NCI-H524 (cell line): ENCODE measurements around the gene EHBP1.

Experiments used
- DNase-seq, 2 experiments: peaks; one replicate each; lab custom pipeline; 2025; lab: John Stamatoyannopoulos, UW

The EHBP1 gene

GRCh38 chr2:62705007-62705829, at the start of gene EHBP1:
Gene EHBP1 (plus strand): TSS chr2:62705713. CDS start chr2:62707192, 1,479 bp downstream.
- peak; percentile 98 to 99 for DNase-seq

DNA sequence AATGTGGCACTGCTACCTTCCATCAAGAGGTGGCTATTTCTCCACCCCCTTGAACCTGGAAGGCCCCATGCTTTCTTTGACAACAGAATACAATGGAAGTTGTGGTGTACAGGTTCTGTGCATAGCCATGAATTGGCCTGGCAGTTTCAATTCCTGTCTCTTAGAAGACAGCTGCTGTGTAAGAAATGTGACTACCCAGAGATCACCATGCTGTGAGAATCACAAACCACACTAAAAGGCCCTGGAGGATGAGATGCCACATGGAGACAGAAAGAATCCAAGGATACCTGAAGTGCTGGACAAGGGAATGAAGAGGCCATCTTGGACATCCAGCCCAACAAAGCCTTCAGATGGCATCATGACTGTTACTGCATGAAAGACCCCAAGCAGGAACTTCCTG, 47.7 kb upstream of the EHBP1 start:
- DNase-seq: no peak

GRCh38 chr2:62658891-62659290, 46.6 kb upstream of the EHBP1 start:
- no peak for DNase-seq

DNA sequence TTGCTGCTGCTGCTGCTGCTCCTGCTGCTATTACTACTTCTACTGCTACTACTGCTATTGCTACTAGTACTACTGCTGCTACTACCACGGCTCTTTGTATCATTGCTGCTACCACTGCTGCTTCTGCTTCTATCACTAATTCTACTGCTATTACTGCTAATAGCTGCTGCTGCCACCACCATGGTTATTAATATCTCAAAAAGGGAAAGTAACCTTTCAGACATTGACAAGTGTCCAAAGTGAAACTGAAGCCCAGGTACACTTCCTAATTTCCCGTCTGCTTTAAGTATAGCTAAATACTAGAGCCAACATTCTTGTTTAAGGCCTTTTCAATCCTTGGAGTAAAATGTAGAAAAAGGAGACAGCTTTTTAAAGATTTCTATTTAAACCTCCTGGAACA, 45.4 kb upstream of the EHBP1 start:
- DNase-seq: no peak

- DNase-seq: no peak
Observed at GRCh38 chr2:62660582-62661262, 44.8 kb upstream of the EHBP1 start.

- no peak for DNase-seq
Observed at GRCh38 chr2:62661263-62661635, 44.3 kb upstream of the EHBP1 start.

- no peak for DNase-seq
Observed at GRCh38 chr2:62662131-62662530, 43.4 kb upstream of the EHBP1 start.

- peak in 1 of 2 experiments; percentile 32 for DNase-seq
Observed at GRCh38 chr2:62662554-62662953, 43.0 kb upstream of the EHBP1 start.

GRCh38 chr2:62663411-62663810, 42.1 kb upstream of the EHBP1 start:
- no peak for DNase-seq

- DNase-seq: no peak
Observed at GRCh38 chr2:62663920-62664795, 41.4 kb upstream of the EHBP1 start.

- DNase-seq: no peak
Observed at GRCh38 chr2:62665446-62665845, 40.1 kb upstream of the EHBP1 start.

- no peak for DNase-seq
Observed at GRCh38 chr2:62669180-62669579, 36.3 kb upstream of the EHBP1 start.

- DNase-seq: no peak
Observed at GRCh38 chr2:62672601-62673000, 32.9 kb upstream of the EHBP1 start.

DNA sequence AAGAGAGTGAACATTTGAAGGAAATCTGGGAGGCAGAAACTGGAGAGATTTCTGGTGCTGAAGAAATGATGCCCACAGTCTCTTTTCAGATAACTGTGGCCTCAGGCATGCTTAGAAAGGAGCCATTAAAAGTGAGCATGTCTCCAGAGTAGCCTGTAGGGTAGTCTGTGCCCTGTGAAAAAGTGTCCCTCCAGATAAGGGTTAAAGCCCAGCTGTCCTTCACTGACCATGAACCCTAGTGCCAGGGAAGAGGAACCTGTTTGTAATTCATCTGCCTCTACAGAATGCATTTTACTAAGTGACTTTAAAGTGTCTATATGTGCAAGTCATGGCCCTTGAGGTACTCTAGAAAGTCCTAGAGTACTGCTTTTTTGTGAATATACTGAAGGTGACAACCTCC, 30.5 kb upstream of the EHBP1 start:
- DNase-seq: no peak

- DNase-seq: no peak
Observed at GRCh38 chr2:62685256-62685655, 20.3 kb upstream of the EHBP1 start.

GRCh38 chr2:62686012-62686685, 19.4 kb upstream of the EHBP1 start:
- DNase-seq: peak; percentile 9 to 16

DNA sequence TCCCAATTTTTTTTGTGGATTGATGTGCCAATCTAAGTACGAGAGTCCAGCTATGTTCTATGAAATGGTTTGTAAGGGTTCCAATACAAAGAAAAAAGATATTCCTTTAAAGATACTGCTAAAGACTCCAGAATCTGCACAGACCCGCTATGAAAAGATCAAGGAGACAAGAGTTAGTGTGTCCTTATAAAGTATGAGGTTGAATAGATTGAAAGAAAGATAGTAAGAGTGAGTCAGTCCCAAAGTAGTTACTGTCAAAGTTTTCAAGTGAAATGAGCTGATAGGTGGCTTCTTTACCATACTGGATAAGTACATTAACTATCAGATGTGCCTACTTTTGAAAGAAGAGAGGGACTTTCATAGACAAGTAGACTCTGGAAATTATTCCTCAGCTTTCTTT, 17.9 kb upstream of the EHBP1 start:
- DNase-seq: no peak

GRCh38 chr2:62688771-62689170, 16.7 kb upstream of the EHBP1 start:
- DNase-seq: no peak

DNA sequence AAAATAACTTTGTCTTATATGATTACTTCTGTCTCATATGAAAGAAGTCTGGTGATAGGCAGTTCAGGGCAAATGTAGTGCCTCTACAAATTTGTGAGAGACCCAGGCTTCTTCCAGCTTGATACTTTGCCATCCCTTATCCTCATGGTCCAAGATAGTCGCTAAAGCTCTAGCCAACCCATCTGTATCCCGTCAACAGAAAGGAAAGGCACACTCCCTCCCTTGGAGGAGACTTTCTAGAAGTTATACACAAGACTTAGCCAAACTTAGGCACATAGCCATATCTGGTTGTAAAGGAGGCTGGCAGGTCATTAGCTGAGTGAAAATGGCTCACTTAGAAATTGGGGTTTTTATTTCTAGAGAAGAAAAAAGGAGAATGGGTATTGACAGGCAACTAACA, 14.3 kb upstream of the EHBP1 start:
- DNase-seq: no peak

DNA sequence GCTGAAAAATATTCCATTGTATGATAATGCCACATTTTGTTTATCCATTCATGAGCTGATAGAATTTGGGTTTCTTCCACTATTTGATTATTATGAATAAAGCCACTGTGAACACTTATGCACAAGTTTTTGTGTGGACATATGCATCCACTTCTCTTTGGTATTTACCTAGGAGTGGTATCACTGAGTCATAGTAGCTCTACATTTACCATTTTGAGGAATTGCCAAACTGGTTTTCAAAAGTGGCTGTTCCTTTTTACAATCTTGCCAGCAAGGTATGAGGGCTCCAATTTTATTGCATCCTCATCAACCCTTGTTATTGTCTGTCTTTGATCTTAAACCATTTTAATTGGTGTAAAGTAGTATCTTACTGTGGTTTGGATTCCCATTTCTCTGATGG, 13.3 kb upstream of the EHBP1 start:
- DNase-seq: no peak

DNA sequence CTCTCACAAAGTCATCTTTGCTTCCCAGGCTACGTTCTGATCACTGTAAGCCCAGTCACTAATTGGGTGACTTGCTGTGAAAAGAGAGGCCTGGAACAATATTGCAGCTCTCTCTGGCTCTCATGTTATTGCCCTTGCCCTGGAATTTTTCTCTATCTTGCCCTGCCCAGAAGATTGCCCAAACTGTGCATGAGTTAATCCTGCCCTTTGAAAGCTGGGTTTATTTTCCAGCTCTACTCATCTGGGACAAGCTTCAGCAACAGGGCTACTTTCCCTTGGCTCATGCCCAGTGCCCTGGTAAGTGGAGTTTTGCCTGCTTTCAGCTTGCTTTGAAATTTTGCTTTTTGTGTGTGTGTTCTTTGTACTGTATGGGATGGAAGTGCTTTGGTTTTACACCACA, 6.9 kb upstream of the EHBP1 start:
- DNase-seq: no peak

- no peak for DNase-seq
Observed at GRCh38 chr2:62704654-62705006, 883 bp upstream of the EHBP1 start.
